HepG2 (cell line): Measurements from ENCODE around the gene IFIH1. TPM values are rescaled to one million over a fixed set of nuclear protein-coding genes. Genes with fewer than 3 reads are reported as not detected.

Experiments used
- ATAC-seq: fragments of 200-7000 bp; cut with Tn5 transposase; 3 replicates; pipeline ENCODE4 v1.9.1; 2020; ENCODE audit warnings: mild to moderate bottlenecking, moderate library complexity
- BruUV-seq: library from RNA; stranded (reverse); fragments of 400-500 nt; replicated peaks from 2 replicates; lab custom pipeline; 2021; lab: Mats Ljungman, UMichigan
- CTCF ChIA-PET: fragments of 300-600 bp; formaldehyde crosslinking; extraction: SDS; loops from one replicate; lab custom pipeline; 2021; ENCODE audit warnings: low total read pairs, inconsistent platforms, low intra/inter-chr PET ratio; lab: Yijun Ruan, JAX
- POLR2A ChIA-PET: fragments of 350-600 bp; sonication (Branson Sonifier 250); formaldehyde crosslinking; loops from one replicate; lab custom pipeline; 2020; ENCODE audit warnings: antibody characterized with exemption, inconsistent platforms; lab: Yijun Ruan, JAX
- DNase-seq: peaks from one replicate; pipeline ENCODE4 v3.0.0-alpha.2; 2015; ENCODE audit warnings: low spot score
- FAIRE-seq: peaks from 3 replicates; lab custom pipeline; 2011; peaks lifted over from hg19 to GRCh38; lab: Jason Lieb, UNC
- H2AFZ ChIP-seq: one replicate; pipeline ENCODE4 v1.6.1; 2011; ENCODE audit warnings: low read length, inconsistent platforms
- H3K27ac ChIP-seq: fragments of 300-600 bp; 3 replicates; pipeline ENCODE4 v1.8.0; 2011; ENCODE audit warnings: mixed run types, mild to moderate bottlenecking, mixed read lengths, low read length, inconsistent platforms; ENCODE audit not compliant: insufficient read depth; ENCODE audit errors: extremely low read length
- H3K27me3 ChIP-seq, 2 experiments: fragments of 200-600 bp in 1 of 2; 2 replicates in 1 of 2; 3 replicates in 1 of 2; pipeline versions ENCODE4 v1.6.0 to v1.8.0; 2011; ENCODE audit warnings: low read length in 2 of 2, mild to moderate bottlenecking in 2 of 2, moderate library complexity in 2 of 2, inconsistent platforms in 1 of 2; ENCODE audit not compliant: insufficient read depth in 2 of 2, control insufficient read depth in 1 of 2
- H3K36me3 ChIP-seq, 2 experiments: fragments of 200-600 bp in 1 of 2; replicated peaks in 1 of 2; 2 replicates in 1 of 2; 3 replicates in 1 of 2; pipeline versions ENCODE4 v1.5.1 to v1.8.0; 2011; ENCODE audit warnings: low read length in 2 of 2, inconsistent platforms in 1 of 2; ENCODE audit not compliant: insufficient read depth in 2 of 2, control insufficient read depth in 1 of 2
- H3K4me1 ChIP-seq: 2 replicates; pipeline ENCODE4 v1.5.1; 2012; ENCODE audit warnings: low read length, inconsistent platforms; ENCODE audit not compliant: insufficient read depth
- H3K4me2 ChIP-seq: 2 replicates; pipeline ENCODE4 v1.6.0; 2011; ENCODE audit warnings: low read depth, low read length, inconsistent platforms
- H3K4me3 ChIP-seq, 3 experiments: fragments of 200-600 bp in 1 of 3; sonication (generic), shearing (Covaris generic) in 1 of 3; replicated peaks in 1 of 3; 2 replicates each; pipeline ENCODE4 v1.5.1; 2011 to 2016; ENCODE audit warnings: low read length in 3 of 3, inconsistent platforms in 2 of 3, low read depth in 2 of 3, mild to moderate bottlenecking in 2 of 3, control low read depth in 1 of 3, mixed read lengths in 1 of 3; ENCODE audit not compliant: insufficient read depth in 1 of 3
- H3K79me2 ChIP-seq: one replicate; pipeline ENCODE4 v1.6.1; 2011; ENCODE audit warnings: low read length, inconsistent platforms; ENCODE audit not compliant: insufficient read depth
- H3K9ac ChIP-seq: 2 replicates; pipeline ENCODE4 v1.6.0; 2011; ENCODE audit warnings: mild to moderate bottlenecking, low read depth, low read length, inconsistent platforms; ENCODE audit not compliant: insufficient read depth
- H3K9me3 ChIP-seq: 2 replicates; pipeline ENCODE4 v1.5.1; 2012; ENCODE audit warnings: mild to moderate bottlenecking, low read length
- H4K20me1 ChIP-seq: 2 replicates; pipeline ENCODE4 v1.6.0; 2011; ENCODE audit warnings: inconsistent platforms, mild to moderate bottlenecking, low read length, moderate library complexity; ENCODE audit not compliant: insufficient read depth
- AGO1 ChIP-seq: fragments of 200-400 bp; formaldehyde crosslinking; IDR thresholded peaks from 2 replicates; pipeline ENCODE4 v1.6.1; 2017; ENCODE audit warnings: mild to moderate bottlenecking, low read depth, low read length, moderate library complexity; ENCODE audit not compliant: poor library complexity, severe bottlenecking
- GABPB1 ChIP-seq: IDR thresholded peaks from 2 replicates; pipeline ENCODE4 v1.6.1; 2016; ENCODE audit warnings: mild to moderate bottlenecking, missing genetic modification reagents, moderate library complexity, missing compliant biosample characterization
- GTF2F1 ChIP-seq: fragments of 150-350 bp; IDR thresholded peaks from 2 replicates; pipeline ENCODE4 v1.6.1; 2014; ENCODE audit warnings: low read length
- MTA1 ChIP-seq: sonication (generic); formaldehyde crosslinking; IDR thresholded peaks from 2 replicates; pipeline ENCODE4 v1.4.0; 2020; ENCODE audit warnings: missing genetic modification reagents, mild to moderate bottlenecking, borderline replicate concordance
- MTA3 ChIP-seq: sonication (generic); formaldehyde crosslinking; IDR thresholded peaks from 2 replicates; pipeline ENCODE4 v1.4.0; 2020; ENCODE audit warnings: missing genetic modification reagents
- MXI1 ChIP-seq: IDR thresholded peaks from 3 replicates; pipeline ENCODE4 v1.6.1; 2012; ENCODE audit warnings: low read depth, low read length, inconsistent platforms, borderline replicate concordance
- POLR2G ChIP-seq: fragments of 200-400 bp; formaldehyde crosslinking; IDR thresholded peaks from 2 replicates; pipeline ENCODE4 v1.6.1; 2018; ENCODE audit warnings: mild to moderate bottlenecking, low read depth, low read length, moderate library complexity
- REPIN1 ChIP-seq: sonication (generic); formaldehyde crosslinking; IDR thresholded peaks from 2 replicates; pipeline ENCODE4 v1.8.0; 2022; ENCODE audit warnings: missing genetic modification reagents, low read depth, mild to moderate bottlenecking, borderline replicate concordance
- SMYD3 ChIP-seq: sonication (generic); formaldehyde crosslinking; IDR thresholded peaks from 2 replicates; pipeline ENCODE4 v1.8.1; 2023; ENCODE audit warnings: mild to moderate bottlenecking, missing genetic modification reagents
- SP4 ChIP-seq: sonication (generic); formaldehyde crosslinking; IDR thresholded peaks from 2 replicates; pipeline ENCODE4 v1.8.1; 2023; ENCODE audit warnings: mild to moderate bottlenecking, missing genetic modification reagents
- SSRP1 ChIP-seq: IDR thresholded peaks from 2 replicates; pipeline ENCODE4 v1.6.1; 2016; ENCODE audit warnings: control low read depth
- TSC22D2 ChIP-seq: sonication (generic); formaldehyde crosslinking; IDR thresholded peaks from 2 replicates; pipeline ENCODE4 v1.5.1; 2020; ENCODE audit warnings: missing genetic modification reagents, mild to moderate bottlenecking, borderline replicate concordance
- WIZ ChIP-seq: sonication (generic); formaldehyde crosslinking; IDR thresholded peaks from 2 replicates; pipeline ENCODE4 v1.5.1; 2020; ENCODE audit warnings: mild to moderate bottlenecking, missing genetic modification reagents
- XRCC5 ChIP-seq: fragments of 200-400 bp; formaldehyde crosslinking; optimal IDR thresholded peaks from 2 replicates; pipeline ENCODE3; 2017; ENCODE audit warnings: mild to moderate bottlenecking, low read length
- ZFY ChIP-seq: sonication (generic); formaldehyde crosslinking; IDR thresholded peaks from 2 replicates; pipeline ENCODE4 v1.4.0; 2020; ENCODE audit warnings: missing genetic modification reagents
- ZNF234 ChIP-seq: sonication (generic); formaldehyde crosslinking; conservative IDR thresholded peaks from 2 replicates; pipeline ENCODE4 v1.5.1; 2020; ENCODE audit warnings: mild to moderate bottlenecking, missing genetic modification reagents
- ZNF704 ChIP-seq: sonication (generic); formaldehyde crosslinking; IDR thresholded peaks from 2 replicates; pipeline ENCODE4 v1.8.1; 2023; ENCODE audit warnings: mild to moderate bottlenecking, inconsistent platforms, moderate library complexity, missing genetic modification reagents, borderline replicate concordance
- WGBS: methylation state at CpG from one replicate; pipeline ENCODE4 v1.1.6; 2017; ENCODE audit warnings: low lambda C conversion rate; 5-methylcytosine and 5-hydroxymethylcytosine counted together
- in situ Hi-C: cut with HindIII; loops from 2 replicates; pipeline ENCODE4 v1.10.0; 2017; ENCODE audit warnings: low pct_unique_long_range_greater_than_20kb; ENCODE audit not compliant: extremely low pct_ligation_motif_present
- intact Hi-C: fragments of 100-400 bp; cut with micrococcal nuclease; formaldehyde crosslinking; loops from one replicate; pipeline ENCODE4 v1.10.0; 2022; ENCODE audit not compliant: unreplicated experiment
- polyA plus RNA-seq, 8 experiments: library from polyadenylated mRNA; depleted of rRNA in 3 of 8; stranded (reverse) in 7 of 8; unstranded in 1 of 8; fragments of >200 nt; fragmentation: Illumina TruSeq in 4 of 8; extraction: Trizol in 4 of 8; gene quantifications; 2 replicates each; pipeline versions ENCODE4 v1.2.1 to v1.2.3, GENCODE V29; 2011 to 2016; ENCODE audit warnings: low read depth in 4 of 8, missing spikeins in 1 of 8, mixed read lengths in 1 of 8; ENCODE audit not compliant: insufficient read depth in 1 of 8
- total RNA-seq, 5 experiments: library from RNA; depleted of rRNA; stranded (reverse); fragments of >200 nt; fragmentation: Illumina TruSeq; extraction: Trizol; gene quantifications; 2 replicates each; pipeline ENCODE4 v1.2.3, GENCODE V29; 2016; ENCODE audit warnings: low read depth in 1 of 5
- TF ChIP-seq, protein P1 (sequence below): sonication (generic); formaldehyde crosslinking; IDR thresholded peaks from 2 replicates; pipeline ENCODE4 v1.4.0; 2020; ENCODE audit warnings: missing genetic modification reagents, mild to moderate bottlenecking, borderline replicate concordance

IFIH1 gene
- total and polyA plus RNA-seq, 2 of the 13 experiments (the other 11 are each of a cell fraction or from before 2014, with no cell fraction given) = 1.5 to 11.5 TPM

- H3K36me3 ChIP-seq = no peaks in the 10 kb centered on the region
- intact Hi-C loops (no loop called here), in situ Hi-C loops (no loop called here)
These were observed 61.1 kb downstream of the IFIH1 start for GRCh38 chr2:162257425-162257824.

More at GRCh38 chr2:162257425-162257824, 61.1 kb downstream of the IFIH1 start:
- ChIA-PET CTCF (no interaction called here), POLR2A (no interaction called here)
- WGBS = 0% methylated on average over 1 of the region's 1 CpG
- TF ChIP-seq GABPB1 (no peak), POLR2G (no peak), SMYD3 (no peak), GTF2F1 (no peak), XRCC5 (no peak), MTA1 (no peak), ZNF234 (no peak), SP4 (no peak), TSC22D2 (CRISPR knock-in tag) (no peak), ZFY (CRISPR knock-in tag) (no peak), ZNF704 (no peak), REPIN1 (CRISPR knock-in tag) (no peak), MTA3 (no peak), WIZ (CRISPR knock-in tag) (no peak), AGO1 (no peak), MXI1 (no peak), SSRP1 (no peak)
- TF ChIP-seq, protein P1, sequence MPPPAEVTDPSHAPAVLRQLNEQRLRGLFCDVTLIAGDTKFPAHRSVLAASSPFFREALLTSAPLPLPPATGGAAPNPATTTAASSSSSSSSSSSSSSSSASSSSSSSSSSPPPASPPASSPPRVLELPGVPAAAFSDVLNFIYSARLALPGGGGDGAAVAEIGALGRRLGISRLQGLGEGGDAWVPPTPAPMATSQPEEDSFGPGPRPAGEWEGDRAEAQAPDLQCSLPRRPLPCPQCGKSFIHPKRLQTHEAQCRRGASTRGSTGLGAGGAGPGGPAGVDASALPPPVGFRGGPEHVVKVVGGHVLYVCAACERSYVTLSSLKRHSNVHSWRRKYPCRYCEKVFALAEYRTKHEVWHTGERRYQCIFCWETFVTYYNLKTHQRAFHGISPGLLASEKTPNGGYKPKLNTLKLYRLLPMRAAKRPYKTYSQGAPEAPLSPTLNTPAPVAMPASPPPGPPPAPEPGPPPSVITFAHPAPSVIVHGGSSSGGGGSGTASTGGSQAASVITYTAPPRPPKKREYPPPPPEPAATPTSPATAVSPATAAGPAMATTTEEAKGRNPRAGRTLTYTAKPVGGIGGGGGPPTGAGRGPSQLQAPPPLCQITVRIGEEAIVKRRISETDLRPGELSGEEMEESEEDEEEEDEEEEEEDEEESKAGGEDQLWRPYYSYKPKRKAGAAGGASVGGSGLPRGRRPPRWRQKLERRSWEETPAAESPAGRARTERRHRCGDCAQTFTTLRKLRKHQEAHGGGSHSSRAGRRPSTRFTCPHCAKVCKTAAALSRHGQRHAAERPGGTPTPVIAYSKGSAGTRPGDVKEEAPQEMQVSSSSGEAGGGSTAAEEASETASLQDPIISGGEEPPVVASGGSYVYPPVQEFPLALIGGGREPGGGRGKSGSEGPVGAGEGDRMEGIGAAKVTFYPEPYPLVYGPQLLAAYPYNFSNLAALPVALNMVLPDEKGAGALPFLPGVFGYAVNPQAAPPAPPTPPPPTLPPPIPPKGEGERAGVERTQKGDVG = no peak
- ATAC-seq = no peak
- no peak overlapping the region for H3K27ac ChIP-seq
- BruUV-seq = no TSS peak
- no peak for FAIRE-seq
- H3K9ac ChIP-seq = no peak overlapping the region
- no peak overlapping the region for H2AFZ ChIP-seq
- no peak overlapping the region for H3K4me3 ChIP-seq
- H3K79me2 ChIP-seq = no peaks in the 10 kb centered on the region
- no peaks in the 10 kb centered on the region for H3K27me3 ChIP-seq
- H4K20me1 ChIP-seq = no peaks in the 10 kb centered on the region
- no peak for DNase-seq
- no peaks in the 10 kb centered on the region for H3K9me3 ChIP-seq
- no peaks in the 10 kb centered on the region for H3K4me1 ChIP-seq
- H3K4me2 ChIP-seq = no peak overlapping the region
